Left hindlimb (tissue), 1 donor: ENCODE measurements around the gene TNS4.
A peak's percentile ranks its signal among the peaks of the same experiment; 100 is the strongest.

Experiments used
- DNase-seq: peaks from one replicate; pipeline ENCODE4 v3.0.0-alpha.2; 2018

Gene TNS4

DNA sequence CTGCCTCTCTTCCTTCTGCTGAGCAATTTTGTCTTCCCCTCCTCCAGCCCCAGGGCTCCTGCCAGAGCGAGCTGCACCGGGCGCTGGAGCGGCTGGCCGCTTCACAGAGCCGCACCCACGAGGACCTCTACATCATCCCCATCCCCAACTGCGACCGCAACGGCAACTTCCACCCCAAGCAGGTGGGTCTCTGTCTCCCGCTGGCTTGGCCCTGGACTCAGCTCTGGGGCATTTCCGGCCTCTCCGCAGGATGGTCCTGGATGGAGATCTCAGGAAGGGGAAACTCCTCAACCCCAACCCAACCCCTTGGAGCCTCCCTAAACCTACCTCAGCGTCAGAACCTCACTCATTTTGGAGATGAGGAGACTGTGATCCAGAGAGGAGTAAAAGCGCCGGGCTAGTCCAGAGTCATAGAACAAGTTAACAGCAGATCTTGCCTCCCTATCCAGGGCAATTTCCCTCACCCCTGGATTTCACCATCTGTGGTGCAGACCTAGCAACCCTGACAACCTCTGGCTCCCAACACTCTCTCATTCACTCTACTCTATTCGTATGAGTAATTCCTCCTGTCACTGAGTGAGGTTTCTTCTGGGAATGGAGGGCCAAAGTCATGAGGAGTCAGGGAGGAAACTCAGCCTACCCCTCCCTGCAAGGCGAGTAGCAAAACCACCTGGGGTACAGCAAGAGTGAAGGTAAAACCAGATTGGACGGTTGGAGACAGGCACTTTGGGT is 47.4 kb downstream of the TNS4 start:
- DNase-seq: peak; percentile 22

DNA sequence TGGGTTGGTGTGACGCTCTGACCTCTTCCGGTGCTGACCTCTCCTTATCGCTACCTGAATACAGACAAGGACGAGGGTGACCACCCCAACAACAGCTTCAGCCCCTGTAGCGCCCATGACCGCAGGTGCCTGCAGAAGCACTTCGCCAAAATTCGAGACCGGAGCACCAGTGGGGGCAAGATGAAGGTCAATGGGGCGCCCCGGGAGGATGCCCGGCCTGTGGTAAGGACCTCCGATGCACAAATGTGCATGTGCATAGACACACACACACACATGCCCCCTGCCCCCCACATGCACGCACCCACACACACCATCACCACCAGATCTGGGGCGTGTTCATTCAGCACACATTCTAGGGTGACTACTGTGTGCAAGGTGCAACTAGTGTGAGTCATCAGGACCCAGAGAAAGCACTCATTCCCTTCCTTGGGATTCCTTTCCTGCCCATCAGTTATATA is 48.5 kb downstream of the TNS4 start:
- peak; percentile 31 for DNase-seq

DNA sequence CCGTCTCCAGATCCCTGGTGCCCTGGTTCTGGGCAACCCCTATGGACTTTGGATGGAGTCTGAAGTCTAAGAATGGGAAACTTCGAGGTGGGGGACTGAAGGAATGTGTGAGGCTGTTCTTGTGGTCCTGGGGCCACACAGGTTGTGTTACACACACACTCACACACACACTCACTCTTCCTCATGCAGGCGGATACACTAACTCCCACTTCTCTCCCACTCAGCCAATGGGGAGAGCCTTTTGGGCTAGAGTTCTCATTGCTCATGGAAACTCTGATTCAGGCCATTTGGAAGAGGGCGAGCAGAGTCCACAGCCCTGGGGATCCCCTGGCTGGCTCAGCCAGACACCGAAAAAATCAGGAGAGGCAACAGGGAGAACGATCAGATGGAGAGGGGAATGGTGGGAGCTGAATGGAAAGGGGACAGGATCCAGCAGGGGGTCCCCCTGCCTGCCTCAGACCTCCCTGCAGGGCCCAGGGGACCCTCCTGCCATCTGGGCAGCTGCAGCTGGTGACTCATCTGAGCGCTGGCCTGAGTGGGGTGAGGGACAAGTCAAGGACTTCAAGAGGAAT is 49.1 kb downstream of the TNS4 start:
- peak; percentile 77 for DNase-seq

DNA sequence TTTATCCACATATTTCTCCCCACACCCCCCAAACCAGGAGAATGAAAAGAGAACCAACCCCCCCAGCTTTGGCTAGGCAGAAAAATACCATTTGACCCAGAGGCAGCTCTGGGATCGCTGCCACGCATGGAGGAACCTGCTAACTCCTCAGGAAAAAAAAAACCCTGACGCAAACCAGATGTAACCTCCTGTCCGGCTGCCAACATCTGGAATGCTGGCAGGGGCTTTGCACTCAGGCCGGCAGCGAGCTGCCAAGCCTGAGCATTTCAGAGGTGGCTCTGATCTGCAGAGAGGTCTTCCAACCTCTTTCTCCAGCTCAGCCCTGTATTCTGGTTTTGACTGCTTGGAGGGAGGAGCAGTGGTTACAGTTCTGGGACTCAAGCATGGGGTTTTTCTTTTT is 50.0 kb downstream of the TNS4 start:
- DNase-seq: peak; percentile 90

DNA sequence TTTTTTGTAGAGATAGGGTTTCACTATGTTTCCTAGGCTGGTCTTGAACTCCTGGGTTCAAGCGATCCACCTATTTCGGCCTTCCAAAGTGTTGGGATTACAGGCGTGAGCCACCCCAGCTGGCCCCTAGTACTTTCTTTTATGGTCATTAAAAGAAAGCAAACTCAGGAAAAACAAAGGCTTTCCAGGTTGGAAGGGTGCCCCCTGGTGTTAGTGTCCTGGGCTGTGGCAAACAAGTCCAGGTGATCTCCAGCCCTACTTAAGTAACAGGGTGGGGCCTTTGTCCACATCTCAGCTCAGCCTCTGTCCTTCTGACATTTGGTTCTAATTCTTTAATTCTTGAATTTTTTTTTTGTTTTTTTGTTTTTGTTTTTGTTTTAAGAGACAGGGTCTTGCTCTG is 51.2 kb downstream of the TNS4 start:
- no peak for DNase-seq

DNA sequence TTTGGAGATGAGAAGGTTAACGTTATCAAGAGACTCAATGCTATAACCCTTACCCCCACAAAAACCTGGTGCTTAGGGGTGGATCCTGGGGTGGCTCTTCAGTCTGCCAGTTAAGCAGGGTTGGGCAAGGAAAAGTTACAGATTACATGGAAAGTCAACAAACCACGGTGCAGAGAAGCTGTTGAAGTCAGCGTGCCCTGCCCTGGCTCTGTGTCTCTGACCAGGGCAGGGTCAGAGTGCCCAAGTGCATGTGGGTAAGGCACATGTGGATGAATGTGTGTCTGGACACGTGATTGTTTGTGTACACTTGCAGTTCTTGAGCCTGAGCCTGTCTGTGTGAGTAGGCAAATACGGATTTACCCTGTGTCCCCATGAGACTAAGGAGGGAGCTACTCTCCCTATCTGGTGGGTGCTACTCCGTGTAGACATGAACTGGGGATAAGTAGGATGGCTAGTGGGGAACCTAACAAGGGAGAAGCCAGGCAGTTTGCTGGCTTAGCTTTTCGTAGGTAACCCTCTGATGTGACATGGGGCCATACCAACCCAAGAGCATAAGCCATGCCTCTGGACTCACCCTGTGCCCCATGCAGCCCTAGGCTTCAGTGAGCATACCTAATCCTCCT is 52.7 kb downstream of the TNS4 start:
- DNase-seq: no peak

DNA sequence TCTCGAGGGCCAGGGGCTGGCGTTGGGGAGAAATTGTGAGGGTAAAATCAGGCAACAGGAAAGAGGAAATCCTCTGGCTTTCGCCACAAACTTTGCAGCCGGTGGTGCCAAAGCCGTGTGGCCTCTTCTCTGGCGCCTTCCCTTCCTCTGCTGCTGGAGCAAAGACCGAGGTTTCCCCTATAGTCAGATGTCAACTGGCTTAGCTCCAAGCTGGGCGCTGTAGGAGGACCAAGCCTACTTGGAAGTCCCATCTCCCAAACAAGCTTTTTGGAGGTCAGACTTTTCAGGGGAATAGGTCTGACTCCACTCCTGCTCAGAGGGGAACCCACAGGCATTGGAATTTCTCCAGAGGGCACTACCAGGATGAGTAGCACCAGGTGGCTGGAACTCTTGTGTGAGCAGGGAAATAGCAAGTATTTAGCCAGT is 53.2 kb downstream of the TNS4 start:
- peak; percentile 20 for DNase-seq

DNA sequence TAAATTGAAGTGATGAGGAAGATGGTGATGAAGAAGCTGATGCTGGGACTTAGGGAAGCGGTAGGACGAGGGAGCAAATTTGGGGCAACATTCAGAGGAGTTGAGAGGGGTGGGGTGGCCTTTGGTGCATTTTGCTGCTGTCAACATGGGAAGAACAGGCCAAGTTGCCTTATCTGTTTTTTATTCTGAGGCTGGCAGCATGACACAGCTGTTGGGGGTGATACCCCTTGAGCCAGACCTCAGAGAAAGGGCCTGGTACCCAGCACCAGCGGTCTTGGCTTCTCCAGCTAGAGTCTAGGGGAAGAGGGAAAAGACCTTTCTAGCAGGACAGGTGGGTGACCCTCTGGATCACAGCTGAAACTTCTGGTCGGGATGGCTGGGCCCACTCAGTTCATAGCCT is 53.6 kb downstream of the TNS4 start:
- DNase-seq: no peak

DNA sequence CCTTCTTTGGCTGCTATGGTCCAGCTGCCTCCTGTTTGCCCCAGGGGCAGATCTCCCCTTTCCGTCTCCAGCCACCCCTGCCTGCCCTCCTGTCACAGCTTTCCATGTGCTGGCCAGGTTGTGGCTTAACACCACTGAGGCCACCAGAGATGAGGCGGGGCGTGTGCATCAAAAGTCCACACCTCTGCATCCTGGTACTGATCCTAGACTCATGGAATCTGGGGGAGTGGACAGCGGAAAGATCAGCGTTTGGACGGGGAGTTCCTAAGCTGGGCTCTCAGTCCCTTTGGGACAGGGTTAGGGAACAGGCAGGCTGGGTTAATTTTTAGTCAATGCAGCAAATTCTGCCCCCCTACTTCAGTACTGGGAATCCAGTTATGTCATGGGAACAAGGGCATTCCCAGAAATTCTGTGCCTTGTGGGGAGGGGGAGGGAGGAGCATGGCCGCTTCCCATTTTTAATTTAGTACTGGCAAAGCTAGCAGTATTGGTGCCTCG is 54.2 kb downstream of the TNS4 start:
- DNase-seq: peak; percentile 58

DNA sequence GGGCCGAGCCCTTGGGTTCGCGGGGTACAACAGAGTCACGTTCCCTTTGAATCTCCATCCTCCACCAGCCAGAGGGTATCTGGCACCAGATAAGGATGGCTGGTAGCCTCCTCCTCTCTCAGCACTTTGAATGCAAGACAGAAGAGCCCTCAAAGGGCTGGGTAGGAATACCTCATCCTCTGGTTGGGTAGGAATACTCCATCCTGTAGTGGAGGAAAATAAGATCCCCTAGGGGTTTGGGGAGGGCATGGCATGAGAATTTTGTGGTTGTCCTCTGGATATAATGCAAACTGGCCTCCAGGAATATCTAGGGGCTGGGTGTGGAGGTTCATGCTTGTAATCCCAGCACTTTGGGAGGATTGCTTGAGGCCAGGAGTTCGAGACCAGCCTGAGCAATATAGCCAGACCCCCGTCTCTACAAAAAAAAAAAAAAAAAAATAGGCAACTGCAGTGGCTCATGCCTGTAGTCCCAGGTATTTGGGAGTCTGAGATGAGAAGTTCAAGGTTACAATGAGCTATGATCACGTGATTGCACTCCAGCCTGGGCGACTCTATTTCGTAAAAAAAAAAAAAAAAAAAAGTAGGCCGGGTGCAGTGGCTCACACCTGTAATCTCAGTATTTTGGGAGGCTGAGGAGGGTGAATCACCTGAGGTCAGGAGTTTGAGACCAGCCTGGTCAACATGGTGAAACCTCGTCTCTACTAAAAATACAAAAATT is 55.5 kb downstream of the TNS4 start:
- DNase-seq: peak; percentile 18

DNA sequence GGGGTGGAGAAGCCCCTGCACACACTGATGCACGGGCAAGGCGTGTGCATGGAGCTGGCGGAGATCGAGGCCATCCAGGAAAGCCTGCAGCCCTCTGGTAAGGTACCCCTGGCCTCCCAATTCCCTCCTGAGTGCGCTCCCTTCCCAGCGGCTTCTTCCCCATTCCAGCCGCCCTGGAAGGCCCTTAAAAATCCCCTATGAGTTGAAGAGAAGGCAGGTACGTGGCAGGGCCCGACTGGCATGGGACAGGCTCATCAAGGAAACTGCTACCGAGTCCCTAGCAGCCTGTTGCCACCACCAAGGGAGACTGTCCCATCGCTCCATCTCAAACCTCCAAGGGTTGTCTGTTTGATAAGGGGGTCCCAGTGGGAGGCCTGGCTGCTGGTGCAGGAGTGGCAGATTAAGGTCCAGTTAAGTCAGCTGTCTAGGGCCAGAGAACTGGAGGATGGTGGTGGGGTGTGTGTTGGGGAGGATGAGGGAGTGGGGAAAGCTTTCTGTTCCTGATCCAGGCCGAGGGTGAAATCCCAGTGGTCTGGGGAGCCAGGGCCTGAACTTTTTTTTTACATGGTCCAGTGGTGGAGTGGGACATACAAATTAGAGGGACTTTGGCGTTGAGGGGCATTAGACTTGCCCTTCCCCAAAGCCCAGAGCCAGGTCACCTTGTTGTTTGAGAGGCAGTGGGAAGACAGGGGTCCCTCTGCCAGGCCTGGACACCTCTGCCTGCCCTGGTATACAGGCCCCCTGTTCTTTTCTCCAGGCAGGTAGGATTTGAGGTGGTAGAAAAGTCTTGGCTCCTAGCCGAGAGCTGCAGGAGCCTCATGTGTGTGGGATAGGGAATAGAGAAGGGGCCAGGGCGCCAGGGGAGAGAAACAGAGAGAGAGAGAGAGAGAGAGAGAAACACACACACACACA is 57.2 kb downstream of the TNS4 start:
- peak; percentile 39 for DNase-seq

DNA sequence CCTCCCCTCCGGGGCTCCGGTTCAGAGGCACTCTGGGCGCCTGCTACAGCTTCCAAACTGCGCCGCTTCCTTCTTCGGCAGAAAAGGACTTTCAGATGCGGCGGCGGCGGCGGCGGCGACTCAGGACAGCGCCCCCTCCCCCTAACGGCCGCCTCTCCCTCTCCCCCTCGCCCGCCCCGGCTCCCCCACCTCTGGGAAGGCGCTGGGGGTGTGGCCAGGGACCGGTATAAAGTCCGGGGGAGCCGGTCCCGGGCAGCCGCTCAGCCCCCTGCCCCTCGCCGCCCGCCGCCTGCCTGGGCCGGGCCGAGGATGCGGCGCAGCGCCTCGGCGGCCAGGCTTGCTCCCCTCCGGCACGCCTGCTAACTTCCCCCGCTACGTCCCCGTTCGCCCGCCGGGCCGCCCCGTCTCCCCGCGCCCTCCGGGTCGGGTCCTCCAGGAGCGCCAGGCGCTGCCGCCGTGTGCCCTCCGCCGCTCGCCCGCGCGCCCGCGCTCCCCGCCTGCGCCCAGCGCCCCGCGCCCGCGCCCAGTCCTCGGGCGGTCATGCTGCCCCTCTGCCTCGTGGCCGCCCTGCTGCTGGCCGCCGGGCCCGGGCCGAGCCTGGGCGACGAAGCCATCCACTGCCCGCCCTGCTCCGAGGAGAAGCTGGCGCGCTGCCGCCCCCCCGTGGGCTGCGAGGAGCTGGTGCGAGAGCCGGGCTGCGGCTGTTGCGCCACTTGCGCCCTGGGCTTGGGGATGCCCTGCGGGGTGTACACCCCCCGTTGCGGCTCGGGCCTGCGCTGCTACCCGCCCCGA is 58.0 kb downstream of the TNS4 start, which contains the start of gene IGFBP4:
Gene IGFBP4, plus strand, starts transcription at position 255 of the 792 bp plus-strand sequence. Its CDS starts 286 bp downstream, at position 541.
- DNase-seq: peak; percentile 88

DNA sequence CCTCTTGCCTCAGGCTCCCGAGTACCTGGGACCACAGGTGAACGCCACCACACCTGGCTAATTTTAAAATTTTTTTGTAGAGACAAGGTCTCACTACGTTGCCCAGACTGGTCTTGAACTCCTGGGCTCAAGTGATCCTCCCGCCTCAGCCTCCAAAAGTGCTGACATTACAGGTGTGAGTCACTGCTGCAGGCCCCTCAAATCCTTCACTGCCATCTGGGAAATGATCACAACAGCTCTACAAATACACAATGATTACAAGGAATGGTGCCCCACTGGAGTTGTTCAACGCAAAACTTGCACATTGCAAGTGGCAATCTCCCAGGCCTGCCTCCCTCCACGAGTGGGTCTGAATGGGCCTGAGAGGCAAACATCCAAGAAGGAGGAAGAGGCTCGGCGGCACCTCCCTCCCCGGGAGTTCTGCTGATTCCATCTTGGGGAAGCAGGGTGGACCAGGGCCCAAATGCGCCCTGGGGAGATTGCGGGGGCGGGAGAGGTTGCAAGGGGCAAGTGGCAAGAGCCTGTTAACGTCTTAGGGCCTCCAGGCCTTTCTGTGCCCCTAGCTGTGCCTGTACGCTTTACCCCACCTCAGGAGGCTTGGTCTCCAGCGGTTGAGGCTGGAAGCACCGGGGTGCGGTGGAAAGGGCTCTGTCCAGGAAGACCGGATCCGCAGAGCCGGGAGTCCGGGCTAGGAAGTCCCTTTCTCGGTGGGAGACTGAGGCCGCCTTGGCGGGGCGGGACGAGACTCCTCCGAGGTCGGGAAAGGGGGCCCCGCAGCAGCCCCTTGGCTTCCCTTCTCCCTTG is 58.8 kb downstream of the TNS4 start:
- peak; percentile 42 for DNase-seq

DNA sequence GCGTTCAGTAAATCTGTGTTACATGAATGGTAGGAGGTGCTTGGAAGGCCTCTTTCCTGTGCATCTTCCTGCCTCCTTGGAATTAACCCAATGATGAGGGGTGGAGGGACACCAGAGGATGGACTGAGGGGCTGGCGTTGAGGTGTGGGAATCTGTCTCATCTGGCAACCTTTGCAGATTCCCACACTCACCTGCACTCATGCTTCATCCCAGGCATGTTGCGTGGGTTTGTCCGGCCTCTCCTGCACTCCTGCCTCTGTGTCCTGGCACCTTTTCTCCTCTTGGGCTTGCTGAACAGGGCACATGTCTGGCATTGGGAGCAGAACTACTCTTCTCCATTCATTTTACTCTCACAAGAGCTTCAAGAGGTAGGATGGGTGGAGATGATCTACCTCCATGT is 61.3 kb downstream of the TNS4 start:
- DNase-seq: peak; percentile 15

DNA sequence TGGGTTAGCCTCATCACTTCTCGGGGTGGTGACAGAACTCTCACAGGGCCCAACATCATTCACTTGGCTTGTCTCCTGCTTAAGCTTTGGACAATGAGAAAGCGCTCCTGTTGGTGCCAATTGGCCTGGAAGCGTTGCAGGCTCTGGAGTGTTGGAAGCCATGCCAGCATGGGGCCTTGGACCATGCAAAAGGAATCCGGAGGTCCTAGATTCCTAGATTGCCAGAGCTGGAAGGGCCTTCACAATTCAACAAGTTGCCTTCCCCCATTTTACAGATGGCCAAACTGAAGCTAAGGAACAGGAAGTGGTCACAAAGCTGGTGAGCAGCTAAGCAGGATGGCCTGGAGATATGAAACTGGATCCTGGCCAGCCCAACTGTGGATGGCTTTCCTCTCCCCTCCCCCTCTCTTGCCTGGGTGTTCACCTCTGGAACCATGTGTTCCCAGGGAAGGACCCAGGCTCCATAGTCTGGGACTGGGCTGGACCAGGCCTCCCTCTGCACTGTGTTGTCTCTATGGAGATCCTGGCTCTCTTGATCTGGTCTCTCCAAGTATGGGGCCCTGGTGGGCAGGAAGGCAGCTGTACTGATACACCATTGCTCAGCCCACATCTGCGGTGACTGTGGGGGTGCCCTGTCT is 64.2 kb downstream of the TNS4 start:
- DNase-seq: peak; percentile 21

DNA sequence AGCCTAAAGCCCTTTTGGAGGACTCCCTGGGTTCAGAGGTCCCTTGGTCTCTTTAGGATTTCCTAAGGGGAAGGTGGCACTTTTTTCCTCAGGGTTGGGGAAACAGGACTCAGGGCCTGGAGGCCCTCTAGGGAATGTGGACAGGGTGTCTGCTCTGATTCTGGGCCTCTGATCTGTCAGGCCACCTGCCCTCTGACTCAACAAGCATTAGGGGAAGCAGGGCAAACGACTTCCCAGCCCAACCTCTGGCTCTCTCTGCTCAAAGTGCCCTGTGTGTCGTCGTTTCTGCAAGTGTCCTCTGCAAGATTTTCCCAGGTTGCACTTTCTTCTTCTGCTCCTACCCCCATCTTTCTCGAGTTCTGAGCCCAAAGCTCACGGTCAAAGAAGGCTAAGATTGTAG is 64.8 kb downstream of the TNS4 start:
- DNase-seq: no peak

DNA sequence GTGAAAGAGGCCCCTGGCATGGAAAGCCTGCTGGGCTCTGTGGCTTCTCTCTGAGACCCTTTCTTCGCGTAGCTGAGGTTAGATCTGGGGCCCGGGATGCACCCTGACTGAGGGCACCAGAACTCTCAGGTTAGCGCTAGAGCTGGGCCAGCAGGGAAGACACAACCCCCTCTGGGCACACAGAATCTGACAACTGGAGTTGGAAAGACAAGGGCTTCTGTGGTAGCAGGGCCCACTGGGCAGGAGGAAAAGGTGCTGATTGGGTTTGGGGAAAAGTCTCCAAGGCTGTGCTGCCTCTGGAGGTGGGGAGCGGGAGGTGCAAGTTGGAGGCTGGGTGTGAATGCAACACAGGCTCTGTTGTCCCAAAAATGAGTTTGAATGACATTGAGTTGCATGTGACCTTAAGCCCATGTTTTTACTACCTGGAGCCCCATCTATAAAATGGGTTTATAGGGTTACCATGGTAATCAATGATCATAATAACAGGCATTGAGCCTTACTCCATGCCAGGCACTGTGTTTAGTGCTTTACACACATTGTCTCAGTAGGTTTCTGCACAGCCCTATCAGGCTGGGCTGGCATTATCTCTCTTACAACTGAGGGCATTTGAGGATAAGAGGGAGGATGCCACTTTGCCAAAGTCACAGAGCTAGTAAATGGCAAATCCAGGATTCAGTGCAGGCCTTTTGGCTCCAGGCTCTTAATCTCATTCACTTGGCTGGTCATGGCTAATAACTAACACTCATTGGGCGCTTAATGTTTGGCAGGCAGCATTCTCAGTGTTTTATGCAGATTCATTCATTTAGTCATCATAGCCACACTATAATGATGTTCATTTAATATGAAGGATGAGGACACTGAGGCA is 67.6 kb downstream of the TNS4 start:
- DNase-seq: no peak

DNA sequence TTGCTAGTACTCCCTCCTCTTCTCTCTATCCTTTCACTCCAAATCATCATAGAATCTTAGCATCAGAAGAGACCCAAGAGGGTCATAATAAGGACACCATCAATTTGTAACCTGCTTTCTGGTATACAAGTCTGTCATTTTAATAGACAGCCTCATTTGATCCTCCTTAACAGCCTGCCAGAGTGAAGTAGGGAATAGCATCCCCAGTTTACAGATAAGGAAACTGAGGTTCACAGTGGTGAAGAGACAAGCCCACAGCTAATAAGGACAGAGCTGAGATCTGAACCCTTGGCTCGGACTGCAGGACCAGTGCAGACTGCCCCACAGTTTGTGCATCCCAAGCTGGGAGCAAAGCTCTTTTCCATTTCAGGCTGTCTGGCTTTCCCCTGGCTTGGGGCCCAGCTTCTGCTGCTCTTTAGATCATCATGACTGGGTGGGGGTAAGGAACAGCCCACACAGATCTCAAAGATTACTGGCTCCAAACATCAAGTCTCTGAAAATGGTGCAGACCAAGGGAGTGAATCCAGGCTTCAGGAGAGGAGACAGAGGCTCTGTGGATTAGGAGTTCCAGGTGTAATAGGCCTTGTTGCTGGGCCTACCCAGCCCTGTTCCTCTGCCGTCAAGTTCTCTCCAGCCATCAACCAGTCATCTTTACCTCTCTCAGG is 68.4 kb downstream of the TNS4 start:
- DNase-seq: peak; percentile 72
